Gastrocnemius medialis (tissue), 4 donors: ENCODE results near the gene SERINC5. TPM values are rescaled to one million over a fixed set of nuclear protein-coding genes. Genes with fewer than 3 reads are reported as not detected.

Experiments used
- ATAC-seq, 2 donors: fragments of 150-250 bp; one replicate each; pipeline ENCODE4 v1.9.1; 2016
- DNase-seq, 2 donors: peaks; one replicate each; pipeline ENCODE4 v3.0.0-alpha.2; 2019
- H3K27ac ChIP-seq, 4 donors: fragments of 200-600 bp; sonication (generic); 1 replicate in 1 of 4; 2 replicates in 3 of 4; pipeline ENCODE4 v1.5.1; 2016 to 2018; ENCODE audit warnings: mild to moderate bottlenecking in 2 of 4, moderate library complexity in 1 of 4
- H3K27me3 ChIP-seq, 3 donors: fragments of 200-600 bp; sonication (generic) in 2 of 3; 1 replicate in 1 of 3; 2 replicates in 2 of 3; pipeline versions ENCODE4 v1.5.1 to v1.6.0; 2016 to 2019; ENCODE audit warnings: mild to moderate bottlenecking in 1 of 3, moderate library complexity in 1 of 3
- H3K36me3 ChIP-seq, 2 donors: fragments of 200-600 bp; sonication (generic) in 1 of 2; one replicate each; pipeline ENCODE4 v1.5.1; 2017 to 2018
- H3K4me1 ChIP-seq, 2 donors: fragments of 200-600 bp; sonication (generic) in 1 of 2; one replicate each; pipeline ENCODE4 v1.5.1; 2016 to 2017; ENCODE audit warnings: mild to moderate bottlenecking in 2 of 2
- H3K4me3 ChIP-seq, 4 donors: fragments of 200-600 bp; sonication (generic) in 3 of 4; 1 replicate in 1 of 4; 2 replicates in 3 of 4; pipeline ENCODE4 v1.5.1; 2016 to 2019; ENCODE audit warnings: mild to moderate bottlenecking in 2 of 4
- H3K9me3 ChIP-seq, 3 donors: fragments of 200-600 bp; sonication (generic) in 2 of 3; 1 replicate in 1 of 3; 2 replicates in 2 of 3; pipeline ENCODE4 v1.5.1; 2016 to 2019
- CTCF ChIP-seq, 5 experiments: fragments of 450-650 bp in 3 of 5; fragments of 200-600 bp in 2 of 5; sonication (generic) in 2 of 5; IDR thresholded peaks in 4 of 5; conservative IDR thresholded peaks in 1 of 5; 1 replicate in 4 of 5; 2 replicates in 1 of 5; pipeline ENCODE4 v1.5.1; 2016 to 2019; ENCODE audit warnings: antibody characterized with exemption in 5 of 5, mild to moderate bottlenecking in 3 of 5, moderate library complexity in 3 of 5
- POLR2A ChIP-seq, 2 donors: fragments of 450-650 bp; IDR thresholded peaks; one replicate each; pipeline ENCODE4 v1.6.1; 2017; ENCODE audit warnings: antibody characterized with exemption in 2 of 2, mild to moderate bottlenecking in 2 of 2, moderate library complexity in 2 of 2
- in situ Hi-C, 4 donors: fragments of 200-750 bp; cut with MboI; loops; one replicate each; pipeline versions ENCODE4 v1.15.0 to v1.8.0; 2017; ENCODE audit warnings: low sequenced_read_pairs in 4 of 4
- intact Hi-C: fragments of 100-400 bp; cut with DNase I; formaldehyde crosslinking; loops from one replicate; pipeline ENCODE4 v1.15.1; 2023; ENCODE audit warnings: low total_unique reads
- total RNA-seq, 4 donors: library from RNA; depleted of rRNA; stranded (reverse); fragments of >200 nt; gene quantifications; one replicate each; pipeline versions ENCODE4 v1.1.0 to v1.2.3, GENCODE V29; 2016

The SERINC5 gene
- total RNA-seq, 4 donors from 2014 or later = 1.4 to 5.3 (median 3.0) TPM

- no peaks in the 10 kb centered on the region for H3K9me3 ChIP-seq
- TF ChIP-seq CTCF (IDR thresholded peaks at IDR 0.05 in 4 of 5, conservative IDR thresholded peaks at IDR 0.05 in 1 of 5) (no peak), POLR2A (IDR thresholded peaks at IDR 0.05) (no peak)
- H3K36me3 ChIP-seq = no peaks in the 10 kb centered on the region
- H3K4me1 ChIP-seq = no peaks in the 10 kb centered on the region
- no peak overlapping the region for H3K27ac ChIP-seq
- no peaks in the 10 kb centered on the region for H3K27me3 ChIP-seq
- intact Hi-C loops = no loop called here
- no peak overlapping the region for H3K4me3 ChIP-seq
- no peak for DNase-seq
- no peak for ATAC-seq
- in situ Hi-C loops = loop anchor here in 1 of 4 donors (10.0 kb wide), 1 partner anchor 181 kb away; no protein-coding TSS in a partner anchor
Observed at GRCh38 chr5:80103371-80103770, 152.5 kb downstream of the SERINC5 start.

GRCh38 chr5:80101993-80102392 is 153.9 kb downstream of the SERINC5 start:
- no peaks in the 10 kb centered on the region for H3K4me1 ChIP-seq
- intact Hi-C loops = no loop called here
- H3K36me3 ChIP-seq = no peaks in the 10 kb centered on the region
- no peaks in the 10 kb centered on the region for H3K27me3 ChIP-seq
- no peak overlapping the region for H3K4me3 ChIP-seq
- H3K27ac ChIP-seq = no peak overlapping the region
- H3K9me3 ChIP-seq = no peaks in the 10 kb centered on the region
- TF ChIP-seq CTCF (IDR thresholded peaks at IDR 0.05 in 4 of 5, conservative IDR thresholded peaks at IDR 0.05 in 1 of 5) = no peak
- no peak for TF ChIP-seq POLR2A (IDR thresholded peaks at IDR 0.05)
- DNase-seq (no peak), ATAC-seq (no peak)
- in situ Hi-C loops = loop anchor here in 1 of 4 donors (10.0 kb wide), 1 partner anchor 183 kb away; no protein-coding TSS in a partner anchor

GRCh38 chr5:80097451-80097850 is 158.4 kb downstream of the SERINC5 start:
- no peak for DNase-seq
- Histone ChIP-seq H3K9me3 (no peaks in the 10 kb centered on the region), H3K36me3 (no peaks in the 10 kb centered on the region), H3K27me3 (no peaks in the 10 kb centered on the region), H3K4me3 (no peak overlapping the region), H3K27ac (no peak overlapping the region), H3K4me1 (no peaks in the 10 kb centered on the region)
- TF ChIP-seq CTCF (IDR thresholded peaks at IDR 0.05 in 4 of 5, conservative IDR thresholded peaks at IDR 0.05 in 1 of 5) (no peak), POLR2A (IDR thresholded peaks at IDR 0.05) (no peak)
- no peak for ATAC-seq
- intact Hi-C loops = no loop called here
- in situ Hi-C loops = loop anchor here in 3 of 4 donors (10.0 to 25.0 kb wide), 3 partner anchors 177 to 565 kb away; partner anchors contain the start of genes DHFR (in 1 of the 3) and MSH3 (in 1 of the 3)

GRCh38 chr5:80094236-80094738 is 161.6 kb downstream of the SERINC5 start:
- Histone ChIP-seq H3K4me3 (no peak overlapping the region), H3K27ac (no peak overlapping the region), H3K9me3 (no peaks in the 10 kb centered on the region), H3K27me3 (no peaks in the 10 kb centered on the region), H3K4me1 (no peaks in the 10 kb centered on the region), H3K36me3 (no peaks in the 10 kb centered on the region)
- no peak for TF ChIP-seq POLR2A (IDR thresholded peaks at IDR 0.05)
- TF ChIP-seq CTCF (IDR thresholded peaks at IDR 0.05 in 4 of 5, conservative IDR thresholded peaks at IDR 0.05 in 1 of 5) = no peak
- in situ Hi-C loops (loop anchor here (5.0 to 25.0 kb wide), 4 partner anchors 181 to 568 kb away; partner anchors contain the start of genes DHFR (in 1 of the 4) and MSH3 (in 1 of the 4)), intact Hi-C loops (loop anchor here (5.0 kb wide), 1 partner anchor 313 kb away; the partner anchor contains the start of gene ZFYVE16)
- ATAC-seq = no peak
- no peak for DNase-seq
